ENCODE measurements around the gene TBC1D2.

- TF ChIP-seq CTCF (IDR thresholded peaks at IDR 0.05; ENCODE audit: insufficient read depth, low read length, poor library complexity, severe bottlenecking) = no peak
- TF ChIP-seq EZH2phosphoT487 (conservative IDR thresholded peaks at IDR 0.05; ENCODE audit: low read length) = no peak
Measured at GRCh38 chr9:98251551-98251950, 3.9 kb downstream of the TBC1D2 start.

All from SU-DHL-6 (cell line).